IPS-NIHi7 (cell line): ENCODE results near the gene C11orf87.

Source experiments
- DNase-seq: peaks from one replicate; pipeline ENCODE4 v3.0.0; 2012; ENCODE audit warnings: mixed read lengths; ENCODE audit errors: extremely low spot score

Gene C11orf87

DNA sequence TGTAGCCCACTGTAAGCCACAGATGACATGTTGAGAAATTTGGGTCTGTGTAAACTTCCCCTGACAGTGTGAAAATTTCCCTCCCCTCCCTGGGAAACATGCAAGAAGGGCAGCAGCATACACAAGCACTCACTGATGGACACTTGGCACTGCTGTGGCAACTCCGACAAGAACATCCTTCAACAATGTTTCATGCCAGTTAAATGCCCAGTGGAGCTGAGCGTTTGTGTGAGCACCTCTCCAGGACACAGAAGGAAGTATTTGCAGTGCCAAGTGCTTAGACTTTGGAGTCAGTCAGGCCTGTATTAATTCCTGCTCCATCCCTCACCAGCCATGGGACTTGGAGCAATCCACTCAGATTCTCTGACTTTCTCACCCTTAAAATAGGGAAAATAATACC is 17.7 kb downstream of the C11orf87 start:
- DNase-seq = no peak

DNA sequence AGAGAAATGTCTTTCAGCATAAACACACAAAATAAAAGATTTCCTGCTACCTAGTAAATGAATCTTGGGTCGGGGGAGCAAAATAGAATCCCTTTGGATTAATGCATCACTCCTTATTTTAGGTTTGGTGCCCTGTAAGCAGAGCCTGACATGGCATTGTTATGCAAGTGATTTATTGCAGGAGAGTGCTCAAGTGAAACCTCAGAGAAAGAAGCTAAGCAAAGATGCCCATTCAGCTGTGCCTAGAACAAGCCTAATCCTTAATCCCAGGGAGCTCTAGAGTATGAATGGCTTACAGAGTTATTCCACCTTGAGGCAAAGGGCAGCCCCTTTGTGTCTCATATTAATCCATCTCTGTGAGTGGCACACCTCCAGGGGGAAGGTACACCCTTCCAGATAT is 21.1 kb downstream of the C11orf87 start:
- no peak for DNase-seq

DNA sequence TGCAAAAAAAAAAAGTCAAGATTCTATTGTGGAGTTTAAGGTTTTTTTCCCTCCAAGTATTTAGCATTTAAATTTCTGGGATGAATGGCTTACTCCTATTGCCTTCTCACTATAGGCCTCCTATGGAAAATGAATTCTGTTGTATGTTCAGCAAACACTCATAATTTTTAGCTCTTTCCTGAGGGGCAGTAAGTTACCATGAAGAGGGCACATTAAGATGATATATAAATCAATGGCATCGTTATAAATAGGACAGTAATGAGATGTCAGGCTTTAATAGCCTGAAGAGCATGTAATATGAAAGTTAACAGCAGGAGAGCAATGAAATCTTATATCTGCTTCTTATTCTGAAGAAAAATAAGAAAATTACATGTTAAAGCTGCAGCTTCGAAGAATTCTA is 32.9 kb downstream of the C11orf87 start:
- DNase-seq = no peak
